HCEC 1CT (cell line): ENCODE measurements around the gene HYAL3.
"Not testable (repeated sequence)": the region's sequence is repeated elsewhere in the genome, so short reads cannot be mapped to it uniquely, and the experiment has no call there.

Source experiments
- DNase-seq: peaks from one replicate; pipeline ENCODE4 v3.0.0-alpha.2; 2017

The HYAL3 gene

DNA sequence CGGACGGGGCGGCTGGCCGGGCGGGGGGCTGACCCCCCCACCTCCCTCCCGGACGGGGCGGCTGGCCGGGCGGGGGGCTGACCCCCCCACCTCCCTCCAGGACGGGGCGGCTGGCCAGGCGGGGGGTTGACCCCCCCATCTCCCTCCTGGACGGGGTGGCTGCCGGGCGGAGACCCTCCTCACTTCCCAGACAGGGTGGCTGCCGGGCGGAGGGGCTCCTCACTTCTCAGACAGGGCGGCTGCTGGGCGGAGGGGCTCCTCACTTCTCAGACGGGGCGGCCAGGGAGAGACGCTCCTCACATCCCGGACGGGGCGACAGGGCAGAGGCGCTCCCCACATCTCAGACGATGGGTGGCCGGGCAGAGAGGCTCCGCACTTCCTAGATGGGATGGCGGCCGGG, 12.8 kb upstream of the HYAL3 start:
- not testable (repeated sequence) for DNase-seq

- peak; percentile 57 for DNase-seq
These were observed 5.4 kb upstream of the HYAL3 start for GRCh38 chr3:50304601-50305000.

DNA sequence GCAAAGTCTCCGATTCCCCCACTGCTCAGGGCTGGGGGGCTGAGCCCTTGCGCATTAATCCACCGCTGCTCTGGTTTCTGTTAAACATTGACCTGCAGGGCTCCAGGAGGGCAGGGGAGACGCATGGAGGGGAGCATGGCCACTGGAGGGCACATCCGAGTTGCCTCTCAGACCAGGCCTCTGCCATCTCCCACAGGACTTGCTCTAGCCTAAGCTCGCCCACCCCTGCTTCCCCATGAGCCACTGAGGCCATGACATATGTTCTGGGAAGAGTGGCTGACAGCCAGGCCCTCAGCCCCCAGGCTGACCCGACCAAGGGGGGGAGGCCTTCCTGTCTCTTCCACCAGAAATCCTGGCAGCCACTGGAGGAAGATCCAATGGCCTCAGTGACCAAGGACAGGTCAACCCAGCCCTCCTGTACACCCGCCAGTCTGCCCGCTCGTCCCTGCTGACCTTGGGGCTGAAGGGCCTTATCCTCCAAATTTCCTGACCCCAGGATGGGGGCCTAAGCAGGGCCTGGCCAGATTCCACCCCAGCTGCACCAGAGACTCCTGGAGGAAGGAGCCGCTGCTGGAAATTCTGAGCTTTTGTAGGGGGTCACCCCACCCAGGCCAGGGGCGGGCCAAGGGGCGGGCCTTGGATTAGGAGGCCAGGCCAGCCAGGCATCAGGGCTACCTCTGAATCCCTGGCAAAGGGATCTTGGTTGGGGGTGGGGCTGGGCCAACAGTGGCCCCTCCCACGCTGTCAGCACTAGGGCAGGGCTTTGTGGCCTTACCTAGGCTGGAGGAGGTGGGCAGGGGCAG, 4.0 kb upstream of the HYAL3 start, which contains the start of gene HYAL1:
Gene HYAL1 (minus strand): TSS at position 562 of the 803 bp plus-strand sequence. CDS start 618 bp downstream, outside the sequence.
- peak; percentile 7 for DNase-seq

DNA sequence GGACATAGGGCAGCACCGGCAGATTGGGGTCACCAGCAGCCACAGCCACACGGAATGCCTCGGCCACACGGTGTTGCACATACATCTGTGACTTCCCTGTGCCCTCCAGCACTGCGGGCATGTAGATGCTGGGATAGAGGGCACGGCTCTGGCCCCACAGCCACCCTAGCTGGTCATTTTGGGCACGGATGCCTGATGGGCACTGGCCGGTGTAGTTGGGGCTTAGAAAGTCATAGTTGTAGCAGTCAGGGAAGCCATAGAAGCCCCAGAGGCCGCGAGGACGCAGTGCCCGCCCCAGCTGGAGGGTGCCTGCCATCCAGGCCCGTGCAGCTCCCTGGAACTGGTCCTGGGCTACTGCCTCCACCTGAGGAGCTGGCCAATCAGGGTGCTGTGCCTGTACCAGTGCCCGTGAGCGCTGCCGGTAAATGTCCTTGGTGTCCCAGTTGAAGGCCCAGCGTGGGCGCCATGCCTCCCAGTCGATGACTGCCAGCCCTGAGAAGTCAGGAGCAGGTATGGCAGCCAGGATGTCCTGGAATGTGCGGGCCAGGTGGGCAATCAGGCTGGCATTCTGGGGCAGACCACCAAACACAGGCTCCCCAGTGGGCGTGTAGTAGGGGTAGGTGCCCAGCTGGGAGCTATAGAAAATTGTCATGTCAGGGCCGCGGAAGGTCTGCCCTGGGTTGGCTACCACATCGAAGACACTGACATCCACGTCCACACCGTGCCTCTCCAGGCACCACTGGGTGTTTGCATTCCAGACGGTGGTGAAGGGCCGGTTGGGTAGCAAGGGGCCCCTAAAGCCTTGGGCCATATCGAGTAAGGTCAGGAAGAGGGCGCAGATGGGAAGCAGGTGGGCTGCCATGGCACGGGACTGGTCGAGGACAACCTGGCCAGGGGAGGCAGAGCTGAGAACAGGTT, 3.1 kb upstream of the HYAL3 start:
- DNase-seq, result no peak

DNA sequence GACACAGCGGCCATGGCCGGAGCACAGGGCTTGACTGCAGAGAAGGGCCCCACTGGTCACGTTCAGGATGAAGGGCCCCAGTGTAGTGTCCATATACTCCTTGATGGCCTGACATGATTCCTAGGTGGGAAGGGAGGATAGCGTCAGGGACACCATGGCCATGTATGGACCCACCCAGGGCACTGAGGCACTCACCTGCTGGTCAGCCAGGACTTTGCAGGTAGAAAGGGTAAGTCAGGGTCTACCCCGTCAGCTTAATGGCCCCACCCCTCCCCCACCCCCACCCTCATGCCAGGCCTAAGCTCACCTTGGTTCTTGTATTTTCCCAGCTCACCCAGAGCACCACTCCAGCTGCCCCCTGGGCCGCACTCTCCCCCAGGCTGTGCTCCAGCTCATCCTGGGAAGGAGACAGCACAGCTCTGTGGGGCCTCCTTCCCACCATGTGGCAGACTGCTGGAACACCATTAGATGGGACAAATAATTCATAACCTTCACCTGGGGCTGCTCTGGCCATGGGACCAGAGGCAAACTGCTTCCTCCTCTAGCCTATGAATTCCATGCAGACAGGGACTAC, 1.6 kb upstream of the HYAL3 start:
- no peak for DNase-seq

GRCh38 chr3:50299929-50300680, 900 bp upstream of the HYAL3 start:
- DNase-seq, result peak; percentile 55

GRCh38 chr3:50299638-50299928, 378 bp upstream of the HYAL3 start:
- DNase-seq, result no peak

- DNase-seq, result no peak
These were observed 1.1 kb downstream of the HYAL3 start for GRCh38 chr3:50297896-50298725.

- no peak for DNase-seq
These were observed 1.8 kb downstream of the HYAL3 start for GRCh38 chr3:50297384-50297775.

GRCh38 chr3:50296721-50297383, 2.4 kb downstream of the HYAL3 start:
- no peak for DNase-seq

DNA sequence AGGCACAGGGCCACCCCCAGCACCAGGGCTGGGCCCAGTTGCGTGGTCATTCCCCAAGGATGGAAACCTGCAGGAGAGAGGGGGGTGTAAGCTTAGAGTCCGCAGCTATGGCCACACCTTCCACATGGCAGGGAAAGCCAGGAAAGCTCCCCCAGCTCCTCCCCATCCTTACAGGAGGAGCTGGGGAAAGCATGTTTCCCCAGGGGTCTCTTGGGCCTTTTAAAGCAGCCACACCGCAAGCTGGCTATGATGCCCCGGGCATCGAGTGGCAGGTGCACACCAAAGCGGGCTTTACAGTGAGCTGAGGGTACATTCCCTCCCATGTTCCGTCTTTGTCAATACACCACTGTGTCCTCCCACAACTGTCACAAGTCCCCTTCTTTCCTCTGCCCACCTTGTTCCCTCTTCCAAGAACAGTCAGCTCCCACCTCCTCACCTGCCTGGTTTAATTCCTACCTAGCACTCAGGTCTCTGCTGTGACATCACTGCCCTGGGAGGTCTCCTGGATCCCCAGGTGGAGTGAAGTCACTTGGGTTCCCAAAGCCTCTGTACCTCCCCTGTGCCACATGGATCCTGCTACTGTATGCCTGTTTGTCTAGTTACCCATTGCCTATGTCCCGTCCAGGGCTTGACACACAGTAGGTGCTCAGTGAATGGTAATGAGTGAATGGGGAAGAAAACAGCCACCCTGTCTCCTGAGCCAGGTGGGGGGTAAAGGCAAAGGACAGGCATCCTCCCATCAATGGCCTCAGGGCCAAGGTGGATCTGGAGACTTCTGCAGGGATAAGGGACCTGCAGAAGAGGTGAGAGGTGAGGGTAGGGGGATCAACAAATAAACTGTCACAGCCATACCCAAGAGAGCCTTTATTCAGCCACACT, 3.4 kb downstream of the HYAL3 start:
- DNase-seq, result no peak

DNA sequence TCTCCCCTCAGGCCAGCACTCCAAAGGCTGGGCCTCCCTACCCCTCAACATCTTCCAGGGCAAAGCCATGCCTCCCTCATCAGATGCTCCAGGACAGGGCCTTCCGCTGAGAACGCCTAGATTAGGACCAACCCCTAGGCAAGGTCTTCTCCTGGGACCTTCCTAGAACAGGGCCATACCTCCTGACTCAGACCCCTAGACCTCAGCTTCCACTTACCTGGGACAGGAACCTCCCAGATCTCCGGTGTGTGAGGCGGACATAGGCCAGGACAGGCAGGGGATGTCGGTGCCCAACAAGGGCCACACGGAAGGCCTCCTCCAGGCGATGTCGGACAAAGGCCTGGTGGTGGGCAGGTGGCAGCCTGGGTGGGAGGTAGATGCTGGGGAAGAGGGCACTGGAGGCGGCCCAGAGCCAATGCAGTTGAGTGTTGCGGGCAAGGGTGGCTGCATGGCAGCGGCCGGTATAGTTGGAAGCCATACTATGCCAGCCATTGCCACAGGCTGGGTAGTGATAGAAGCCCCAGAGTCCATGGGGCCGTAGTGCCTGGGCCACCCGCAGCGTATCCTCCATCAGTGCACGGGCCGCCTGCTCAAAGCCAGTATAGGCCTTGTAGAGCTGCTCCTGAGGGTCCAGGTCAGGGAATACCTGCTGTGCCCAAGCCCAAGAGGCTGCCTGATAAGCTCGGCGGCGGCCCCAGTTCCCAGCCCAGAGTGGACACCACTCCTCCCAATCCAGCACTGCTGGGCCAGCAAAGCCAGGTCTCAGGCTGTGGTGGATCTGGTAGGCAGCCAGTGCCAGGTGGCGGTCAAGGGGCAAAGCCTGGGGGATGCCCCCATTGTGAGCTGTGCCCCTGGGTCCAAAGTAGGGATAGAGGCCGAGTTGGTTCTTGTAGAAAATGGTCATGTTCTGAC, 4.5 kb downstream of the HYAL3 start:
- DNase-seq, result no peak

GRCh38 chr3:50294089-50294488, 5.1 kb downstream of the HYAL3 start:
- no peak for DNase-seq

GRCh38 chr3:50293079-50293801, 6.0 kb downstream of the HYAL3 start:
- DNase-seq, result no peak

GRCh38 chr3:50292159-50293078, 6.8 kb downstream of the HYAL3 start, which contains the start of gene IFRD2:
Gene IFRD2, minus strand, starts transcription at chr3:50292429. Its CDS starts 155 bp downstream, at chr3:50292274.
- DNase-seq, result peak; percentile 99

DNA sequence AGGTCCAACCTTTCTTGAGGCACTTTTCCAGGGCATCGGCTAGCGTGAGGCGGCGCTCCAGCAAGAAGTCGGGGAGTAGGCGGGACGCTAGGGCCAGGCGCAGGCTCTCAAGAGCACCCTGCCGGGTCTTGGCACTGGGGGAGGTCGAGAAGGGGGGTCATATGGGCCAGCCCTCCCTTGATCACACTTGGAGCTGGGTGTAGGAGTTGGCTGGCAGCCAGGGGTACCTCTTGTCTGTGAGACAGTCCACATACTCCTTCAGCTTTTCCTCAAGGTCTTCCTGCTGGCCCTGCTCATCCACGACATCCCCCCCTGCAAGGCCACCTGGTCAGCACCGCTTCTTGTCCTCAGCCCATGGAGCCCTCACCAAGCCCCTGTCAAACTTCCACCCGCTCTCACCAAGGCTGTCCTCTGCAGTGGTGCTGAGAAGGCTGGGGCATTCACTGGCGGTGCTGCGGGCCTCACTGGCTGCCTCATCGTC, 9.0 kb downstream of the HYAL3 start:
- DNase-seq, result no peak

GRCh38 chr3:50289130-50289529, 10.1 kb downstream of the HYAL3 start:
- DNase-seq, result no peak
